NCI-H748 (cell line): Measurements from ENCODE around the gene ATP6V0D1.

Source experiments
- DNase-seq: peaks from one replicate; lab custom pipeline; 2025; ENCODE audit not compliant: unreplicated experiment; lab: John Stamatoyannopoulos, UW

The ATP6V0D1 gene

GRCh38 chr16:67409631-67410030, 71.3 kb downstream of the ATP6V0D1 start:
- no peak for DNase-seq

GRCh38 chr16:67407788-67408452, 73.0 kb downstream of the ATP6V0D1 start:
- no peak for DNase-seq

- DNase-seq = no peak
Measured at GRCh38 chr16:67407176-67407787, 73.7 kb downstream of the ATP6V0D1 start.

- no peak for DNase-seq
Measured at GRCh38 chr16:67406111-67406971, 74.6 kb downstream of the ATP6V0D1 start.

- DNase-seq = no peak
Measured at GRCh38 chr16:67405336-67405735, 75.6 kb downstream of the ATP6V0D1 start.

- peak; percentile 40 for DNase-seq
Measured at GRCh38 chr16:67404740-67405226, 76.2 kb downstream of the ATP6V0D1 start.

- DNase-seq = no peak
Measured at GRCh38 chr16:67403976-67404555, 76.9 kb downstream of the ATP6V0D1 start.

- DNase-seq = no peak
Measured at GRCh38 chr16:67400901-67401300, 80.1 kb downstream of the ATP6V0D1 start.

GRCh38 chr16:67399749-67400704, 80.9 kb downstream of the ATP6V0D1 start:
- DNase-seq = peak; percentile 53

- no peak for DNase-seq
Measured at GRCh38 chr16:67399218-67399733, 81.7 kb downstream of the ATP6V0D1 start.

- DNase-seq = no peak
Measured at GRCh38 chr16:67398546-67399217, 82.3 kb downstream of the ATP6V0D1 start.

GRCh38 chr16:67397812-67398545, 83.0 kb downstream of the ATP6V0D1 start:
- DNase-seq = no peak

- peak; percentile 31 for DNase-seq
Measured at GRCh38 chr16:67397036-67397801, 83.7 kb downstream of the ATP6V0D1 start.

- peak; percentile 99 for DNase-seq
Measured at GRCh38 chr16:67396159-67397035, 84.6 kb downstream of the ATP6V0D1 start.

- peak; percentile 95 for DNase-seq
Measured at GRCh38 chr16:67395458-67396158, 85.3 kb downstream of the ATP6V0D1 start.

- no peak for DNase-seq
Measured at GRCh38 chr16:67395105-67395457, 85.9 kb downstream of the ATP6V0D1 start.
